ENCODE data around the gene ESPL1. TPM values are rescaled to one million over a fixed set of nuclear protein-coding genes. Genes with fewer than 3 reads are reported as not detected.

Gene ESPL1
- total and polyA plus RNA-seq, 2 of the 13 experiments (the other 11 are each of a cell fraction or from before 2014, with no cell fraction given), result 5.8 to 11.5 TPM

DNA sequence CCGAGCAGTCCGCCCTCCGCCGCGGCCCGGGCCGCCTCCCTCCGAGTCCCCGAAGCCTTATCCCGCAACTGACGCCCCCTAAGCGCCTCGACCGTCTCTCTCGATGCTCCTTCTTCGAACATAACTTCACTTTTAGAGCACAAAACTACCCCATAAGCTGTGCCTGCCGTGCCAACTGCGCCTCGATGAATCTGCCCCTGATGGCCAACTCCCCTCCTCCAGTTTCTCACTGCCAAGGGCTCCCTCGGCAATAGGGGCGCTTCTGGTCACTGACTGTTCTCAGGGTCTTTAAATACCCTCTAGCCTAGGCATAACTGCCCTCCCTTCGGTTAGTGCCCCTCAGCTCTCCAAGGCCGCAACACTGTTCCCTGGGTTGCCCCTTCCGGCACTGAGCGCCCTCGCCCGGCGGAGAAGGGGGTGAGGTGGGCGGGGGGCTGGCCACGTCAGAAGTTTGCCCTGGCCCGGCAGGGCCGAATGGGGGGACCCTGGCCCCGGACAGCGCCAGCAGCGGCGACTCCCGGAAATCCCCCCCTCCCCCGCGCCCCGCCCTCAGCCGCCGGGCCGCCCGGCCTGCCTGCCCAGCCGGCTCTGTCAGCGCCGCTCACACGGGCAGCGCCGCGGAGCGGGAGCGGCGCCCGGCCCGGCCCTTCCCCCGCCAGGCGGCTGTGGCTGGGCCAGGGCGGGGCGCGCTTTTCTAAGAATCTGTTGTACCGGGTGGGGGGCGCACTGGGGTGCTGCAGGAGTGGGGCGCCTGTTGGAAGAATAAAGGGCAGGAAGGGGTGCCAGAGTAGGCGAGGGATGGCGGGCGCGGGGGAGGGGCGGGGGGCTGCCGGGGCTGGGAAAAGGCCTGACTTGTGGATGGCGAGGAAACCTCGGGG lies 46.7 kb upstream of the ESPL1 start:
- peak overlapping the region; percentile 100 for H3K4me2 ChIP-seq (ENCODE audit: low read depth, low read length)
- no peaks in the 10 kb centered on the region for H3K9me3 ChIP-seq (ENCODE audit: low read length)
- peaks cover 66% of the 10 kb centered on the region for H3K4me1 ChIP-seq (ENCODE audit: insufficient read depth, low read length)
- BruUV-seq (replicated peaks), result TSS peak; percentile 73
- peak overlapping the region; percentile 85 for H3K9ac ChIP-seq (ENCODE audit: insufficient read depth, low read depth, low read length)
- H2AFZ ChIP-seq (ENCODE audit: low read length), result no peak overlapping the region
- DNase-seq (ENCODE audit: low spot score), result peak; percentile 77
- H3K27ac ChIP-seq (ENCODE audit: extremely low read length, insufficient read depth, low read length), result peak overlapping the region; percentile 88
- ChIA-PET CTCF (ENCODE audit: low intra/inter-chr PET ratio, low total read pairs) (no interaction called here), POLR2A (interaction anchor here (2.1 to 3.7 kb wide), 5 partner anchors 9 to 119 kb away, joined by 7 to 17 read pairs (median 14); partner anchors contain the start of genes AAAS, PFDN5 and SOAT2)
- H3K36me3 ChIP-seq (replicated peaks in 1 of 2; ENCODE audit: control insufficient read depth in 1 of 2, insufficient read depth in 2 of 2, low read length in 2 of 2), result no peaks in the 10 kb centered on the region
- H4K20me1 ChIP-seq (ENCODE audit: insufficient read depth, low read length), result no peaks in the 10 kb centered on the region
- peak; percentile 70 for ATAC-seq
- in situ Hi-C loops (cut with HindIII; ENCODE audit: extremely low pct_ligation_motif_present, low pct_unique_long_range_greater_than_20kb) (no loop called here), intact Hi-C loops (cut with micrococcal nuclease; ENCODE audit: unreplicated experiment) (loop anchor here (5.0 kb wide), 1 partner anchor 76 kb away; the partner anchor contains the start of genes MYG1 and PFDN5)
- 2% methylated on average over 26 of the region's 72 CpGs for WGBS (ENCODE audit: low lambda C conversion rate)
- peak overlapping the region; percentile 75 to 89 (median 89) for H3K4me3 ChIP-seq (replicated peaks in 1 of 3; ENCODE audit: insufficient read depth in 1 of 3, low read depth in 2 of 3, low read length in 3 of 3)
- no peaks in the 10 kb centered on the region for H3K79me2 ChIP-seq (ENCODE audit: insufficient read depth, low read length)
- peaks cover 0 to 23% of the 10 kb centered on the region in 2 experiments; a peak in 4 of 5 replicates for H3K27me3 ChIP-seq (ENCODE audit: control insufficient read depth in 1 of 2, insufficient read depth in 2 of 2, low read length in 2 of 2)
- FAIRE-seq, result no peak
- peak; percentile 47; the same call in 1 of the 2 replicates for TF ChIP-seq RELA (CRISPR knock-in tag; IDR thresholded peaks at IDR 0.05)
- no peak for TF ChIP-seq SIN3B (IDR thresholded peaks at IDR 0.05; ENCODE audit: low read length)
- TF ChIP-seq, protein P1, sequence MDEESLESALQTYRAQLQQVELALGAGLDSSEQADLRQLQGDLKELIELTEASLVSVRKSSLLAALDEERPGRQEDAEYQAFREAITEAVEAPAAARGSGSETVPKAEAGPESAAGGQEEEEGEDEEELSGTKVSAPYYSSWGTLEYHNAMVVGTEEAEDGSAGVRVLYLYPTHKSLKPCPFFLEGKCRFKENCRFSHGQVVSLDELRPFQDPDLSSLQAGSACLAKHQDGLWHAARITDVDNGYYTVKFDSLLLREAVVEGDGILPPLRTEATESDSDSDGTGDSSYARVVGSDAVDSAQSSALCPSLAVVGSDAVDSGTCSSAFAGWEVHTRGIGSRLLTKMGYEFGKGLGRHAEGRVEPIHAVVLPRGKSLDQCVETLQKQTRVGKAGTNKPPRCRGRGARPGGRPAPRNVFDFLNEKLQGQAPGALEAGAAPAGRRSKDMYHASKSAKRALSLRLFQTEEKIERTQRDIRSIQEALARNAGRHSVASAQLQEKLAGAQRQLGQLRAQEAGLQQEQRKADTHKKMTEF (CRISPR knock-in tag; IDR thresholded peaks at IDR 0.05), result 0 out of 2 replicates have a peak, but pooled peaks have one; percentile 24
- no peak for TF ChIP-seq SRSF4 (IDR thresholded peaks at IDR 0.05; ENCODE audit: low read depth, low read length, poor library complexity, severe bottlenecking)
- no peak for TF ChIP-seq CCAR2 (optimal IDR thresholded peaks at IDR 0.05; ENCODE audit: low read depth, low read length)
- TF ChIP-seq, protein P2, sequence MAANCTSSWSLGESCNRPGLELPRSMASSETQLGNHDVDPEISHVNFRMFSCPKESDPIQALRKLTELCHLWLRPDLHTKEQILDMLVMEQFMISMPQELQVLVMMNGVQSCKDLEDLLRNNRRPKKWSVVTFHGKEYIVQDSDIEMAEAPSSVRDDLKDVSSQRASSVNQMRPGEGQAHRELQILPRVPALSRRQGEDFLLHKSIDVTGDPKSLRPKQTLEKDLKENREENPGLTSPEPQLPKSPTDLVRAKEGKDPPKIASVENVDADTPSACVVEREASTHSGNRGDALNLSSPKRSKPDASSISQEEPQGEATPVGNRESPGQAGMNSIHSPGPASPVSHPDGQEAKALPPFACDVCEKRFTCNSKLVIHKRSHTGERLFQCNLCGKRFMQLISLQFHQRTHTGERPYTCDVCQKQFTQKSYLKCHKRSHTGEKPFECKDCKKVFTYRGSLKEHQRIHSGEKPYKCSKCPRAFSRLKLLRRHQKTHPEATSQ (CRISPR knock-in tag; IDR thresholded peaks at IDR 0.05; ENCODE audit: borderline replicate concordance), result no peak
- no peak for TF ChIP-seq MZF1 (CRISPR knock-in tag; IDR thresholded peaks at IDR 0.05; ENCODE audit: borderline replicate concordance)
- TF ChIP-seq CEBPZ (IDR thresholded peaks at IDR 0.05; ENCODE audit: low read length), result no peak
- TF ChIP-seq HMG20A (CRISPR knock-in tag; IDR thresholded peaks at IDR 0.05; ENCODE audit: borderline replicate concordance), result peak; percentile 16; the same call in 1 of the 2 replicates
- TF ChIP-seq, protein P3, sequence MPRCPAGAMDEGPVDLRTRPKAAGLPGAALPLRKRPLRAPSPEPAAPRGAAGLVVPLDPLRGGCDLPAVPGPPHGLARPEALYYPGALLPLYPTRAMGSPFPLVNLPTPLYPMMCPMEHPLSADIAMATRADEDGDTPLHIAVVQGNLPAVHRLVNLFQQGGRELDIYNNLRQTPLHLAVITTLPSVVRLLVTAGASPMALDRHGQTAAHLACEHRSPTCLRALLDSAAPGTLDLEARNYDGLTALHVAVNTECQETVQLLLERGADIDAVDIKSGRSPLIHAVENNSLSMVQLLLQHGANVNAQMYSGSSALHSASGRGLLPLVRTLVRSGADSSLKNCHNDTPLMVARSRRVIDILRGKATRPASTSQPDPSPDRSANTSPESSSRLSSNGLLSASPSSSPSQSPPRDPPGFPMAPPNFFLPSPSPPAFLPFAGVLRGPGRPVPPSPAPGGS (CRISPR knock-in tag; IDR thresholded peaks at IDR 0.05), result no peak; the same call in 1 of the 2 replicates
- TF ChIP-seq SRSF1 (optimal IDR thresholded peaks at IDR 0.05; ENCODE audit: low read depth, low read length), result peak; percentile 35
- no peak for TF ChIP-seq IRF1 (CRISPR knock-in tag; IDR thresholded peaks at IDR 0.05; ENCODE audit: low read depth)

All from HepG2 (cell line).